Mucosa of descending colon (tissue), 3 donors: ENCODE measurements around the gene ZNF565. TPM values are rescaled to one million over a fixed set of nuclear protein-coding genes. Genes with fewer than 3 reads are reported as not detected.
"Not testable (repeated sequence)": the region's sequence is repeated elsewhere in the genome, so short reads cannot be mapped to it uniquely, and the experiment has no call there.

ENCODE experiments used
- ATAC-seq: fragments of 200-7000 bp; cut with Tn5 transposase; one replicate; pipeline ENCODE4 v1.9.1; 2020; ENCODE audit warnings: mild to moderate bottlenecking, moderate library complexity
- DNase-seq, 3 donors: peaks; one replicate each; pipeline ENCODE4 v3.0.0-alpha.2; 2020
- H3K36me3 ChIP-seq: fragments of 200-600 bp; one replicate; pipeline ENCODE4 v1.8.0; 2021; ENCODE audit warnings: low read depth, mild to moderate bottlenecking
- H3K4me1 ChIP-seq: fragments of 200-600 bp; one replicate; pipeline ENCODE4 v1.8.0; 2021; ENCODE audit warnings: low read depth, mild to moderate bottlenecking
- H3K4me3 ChIP-seq: fragments of 200-600 bp; one replicate; pipeline ENCODE4 v1.8.0; 2021; ENCODE audit warnings: mild to moderate bottlenecking
- H3K9me3 ChIP-seq: fragments of 200-600 bp; one replicate; pipeline ENCODE4 v1.8.0; 2021; ENCODE audit warnings: mild to moderate bottlenecking
- CTCF ChIP-seq: fragments of 200-600 bp; IDR thresholded peaks from one replicate; pipeline ENCODE4 v1.8.0; 2022; ENCODE audit warnings: antibody characterized with exemption, mild to moderate bottlenecking
- intact Hi-C, 2 donors: fragments of 100-400 bp; cut with DNase I in 1 of 2; cut with micrococcal nuclease in 1 of 2; formaldehyde crosslinking; loops; one replicate each; pipeline versions ENCODE4 v1.11.0 to v1.11.1; 2022; cut with DNase I, micrococcal nuclease
- total RNA-seq, 3 donors: library from RNA; stranded (reverse); fragmentation: NEBNext Ultra II Directional in 2 of 3; extraction: Animal tissue kit (Norgen Biotek cat#: 25700) in 2 of 3; gene quantifications; one replicate each; pipeline versions ENCODE4 v1.2.1 to v1.2.4, GENCODE V29; 2021 to 2023
- donor health status: DM: no; HTN: no; CAD: no; lungs with moderate emphysema.
- donor health status: DM: no; HTN: no; CAD: no.
- donor health status: DM: no; HTN: yes; CAD: no.

ZNF565 gene
- total RNA-seq, 3 donors from 2014 or later, result 2.9 to 7.8 (median 3.1) TPM

- no peak for ATAC-seq
- intact Hi-C loops, result no loop called here
- H3K4me3 ChIP-seq, result no peak overlapping the region
- DNase-seq, result no peak
- no peak for TF ChIP-seq CTCF
- no peaks in the 10 kb centered on the region for H3K4me1 ChIP-seq
- no peaks in the 10 kb centered on the region for H3K36me3 ChIP-seq
- no peaks in the 10 kb centered on the region for H3K9me3 ChIP-seq
These were observed 31.2 kb downstream of the ZNF565 start for GRCh38 chr19:36183245-36183628.

- Histone ChIP-seq H3K4me1 (no peaks in the 10 kb centered on the region), H3K9me3 (no peaks in the 10 kb centered on the region), H3K4me3 (no peak overlapping the region), H3K36me3 (no peaks in the 10 kb centered on the region)
- no peak for ATAC-seq
- intact Hi-C loops, result no loop called here
- DNase-seq, result no peak
- TF ChIP-seq CTCF, result no peak
These were observed 31.7 kb downstream of the ZNF565 start for GRCh38 chr19:36182612-36183244.

GRCh38 chr19:36179077-36179476 is 35.4 kb downstream of the ZNF565 start:
- H3K9me3 ChIP-seq, ATAC-seq, H3K4me1 ChIP-seq, intact Hi-C loops, H3K4me3 ChIP-seq, H3K36me3 ChIP-seq, DNase-seq: not testable (repeated sequence)

- H3K4me1 ChIP-seq, result peaks cover 12% of the 10 kb centered on the region
- not testable (repeated sequence) for ATAC-seq, DNase-seq, H3K4me3 ChIP-seq, H3K36me3 ChIP-seq, H3K9me3 ChIP-seq
- intact Hi-C loops, result loop anchor here in 1 of 2 donors (5.0 kb wide), 1 partner anchor 47 kb away; no protein-coding TSS in a partner anchor
These were observed 40.6 kb downstream of the ZNF565 start for GRCh38 chr19:36173846-36174245.

- Histone ChIP-seq H3K4me3 (no peak overlapping the region), H3K9me3 (no peaks in the 10 kb centered on the region), H3K36me3 (no peaks in the 10 kb centered on the region), H3K4me1 (peaks cover 18% of the 10 kb centered on the region)
- ATAC-seq, result no peak
- intact Hi-C loops, result loop anchor here in 1 of 2 donors (5.0 kb wide), 1 partner anchor 46 kb away; no protein-coding TSS in a partner anchor
- TF ChIP-seq CTCF, result no peak
- DNase-seq, result no peak
These were observed 41.6 kb downstream of the ZNF565 start for GRCh38 chr19:36172852-36173251.

- intact Hi-C loops, result no loop called here
- Histone ChIP-seq H3K4me3 (no peak overlapping the region), H3K36me3 (no peaks in the 10 kb centered on the region), H3K9me3 (no peaks in the 10 kb centered on the region), H3K4me1 (peaks cover 18% of the 10 kb centered on the region)
- TF ChIP-seq CTCF, result no peak
- DNase-seq (peak in 2 of 3 donors; percentile 66 to 71), ATAC-seq (peak; percentile 91)
These were observed 45.2 kb downstream of the ZNF565 start for GRCh38 chr19:36169084-36169760.
